NCI-H1930 (cell line): ENCODE results near the gene KLF18.
"Not testable (repeated sequence)": the region's sequence is repeated elsewhere in the genome, so short reads cannot be mapped to it uniquely, and the experiment has no call there.

Experiments used
- DNase-seq, 2 experiments: peaks; one replicate each; lab custom pipeline; 2025; lab: John Stamatoyannopoulos, UW

Gene KLF18

GRCh38 chr1:44120398-44120949 is 21.0 kb downstream of the KLF18 start:
- no peak for DNase-seq

- DNase-seq: no peak
Observed at GRCh38 chr1:44119525-44119924, 21.9 kb downstream of the KLF18 start.

- DNase-seq: no peak
Observed at GRCh38 chr1:44118682-44119081, 22.7 kb downstream of the KLF18 start, which contains the start of gene KLF17. TSS of gene KLF17 (plus strand) at chr1:44118821. CDS start at chr1:44118908, 87 bp downstream.

GRCh38 chr1:44117272-44117671 is 24.2 kb downstream of the KLF18 start:
- DNase-seq: not testable (repeated sequence)

- DNase-seq: no peak
Observed at GRCh38 chr1:44114098-44114497, 27.3 kb downstream of the KLF18 start.

GRCh38 chr1:44113095-44113609 is 28.3 kb downstream of the KLF18 start:
- DNase-seq: no peak

GRCh38 chr1:44112486-44112885 is 28.9 kb downstream of the KLF18 start:
- DNase-seq: no peak

GRCh38 chr1:44111861-44112260 is 29.6 kb downstream of the KLF18 start:
- no peak for DNase-seq

GRCh38 chr1:44110916-44111315 is 30.5 kb downstream of the KLF18 start:
- no peak for DNase-seq

- no peak for DNase-seq
Observed at GRCh38 chr1:44108971-44109370, 32.5 kb downstream of the KLF18 start.

GRCh38 chr1:44108241-44108640 is 33.2 kb downstream of the KLF18 start:
- no peak for DNase-seq

- DNase-seq: no peak
Observed at GRCh38 chr1:44105810-44106209, 35.6 kb downstream of the KLF18 start.

GRCh38 chr1:44103270-44104131 is 37.9 kb downstream of the KLF18 start:
- no peak for DNase-seq

GRCh38 chr1:44101328-44101727 is 40.1 kb downstream of the KLF18 start:
- DNase-seq: no peak

GRCh38 chr1:44100183-44100868 is 41.1 kb downstream of the KLF18 start:
- no peak for DNase-seq

- no peak for DNase-seq
Observed at GRCh38 chr1:44094047-44094446, 47.4 kb downstream of the KLF18 start.

GRCh38 chr1:44090429-44091252 is 50.8 kb downstream of the KLF18 start:
- DNase-seq: no peak

GRCh38 chr1:44089371-44090048 is 51.9 kb downstream of the KLF18 start:
- DNase-seq: no peak
